ENCODE measurements around the gene IKZF1.

The IKZF1 gene

GRCh38 chr7:50356945-50357268 lies 52.4 kb downstream of the IKZF1 start:
- DNase-seq, result no peak

- no peak for DNase-seq
Observed at GRCh38 chr7:50357426-50357825, 52.9 kb downstream of the IKZF1 start.

GRCh38 chr7:50358041-50358705 lies 53.7 kb downstream of the IKZF1 start:
- DNase-seq, result peak; percentile 65

- no peak for DNase-seq
Observed at GRCh38 chr7:50358779-50359178, 54.3 kb downstream of the IKZF1 start.

GRCh38 chr7:50359258-50359994 lies 54.9 kb downstream of the IKZF1 start:
- peak; percentile 65 for DNase-seq

- DNase-seq, result peak; percentile 86
Observed at GRCh38 chr7:50359995-50360925, 55.7 kb downstream of the IKZF1 start.

- DNase-seq, result peak; percentile 56
Observed at GRCh38 chr7:50362142-50362541, 57.6 kb downstream of the IKZF1 start.

GRCh38 chr7:50362712-50363282 lies 58.3 kb downstream of the IKZF1 start:
- peak; percentile 69 for DNase-seq

GRCh38 chr7:50363327-50364060 lies 59.0 kb downstream of the IKZF1 start:
- peak; percentile 59 for DNase-seq

- DNase-seq, result no peak
Observed at GRCh38 chr7:50364645-50365044, 60.1 kb downstream of the IKZF1 start.

GRCh38 chr7:50366311-50366710 lies 61.8 kb downstream of the IKZF1 start:
- no peak for DNase-seq

- no peak for DNase-seq
Observed at GRCh38 chr7:50367100-50367499, 62.6 kb downstream of the IKZF1 start.

GRCh38 chr7:50367570-50367969 lies 63.1 kb downstream of the IKZF1 start:
- DNase-seq, result no peak

- DNase-seq, result no peak
Observed at GRCh38 chr7:50368366-50368765, 63.9 kb downstream of the IKZF1 start.

- DNase-seq, result no peak
Observed at GRCh38 chr7:50369143-50370026, 64.9 kb downstream of the IKZF1 start.

GRCh38 chr7:50370884-50371283 lies 66.4 kb downstream of the IKZF1 start:
- no peak for DNase-seq

- peak; percentile 68 for DNase-seq
Observed at GRCh38 chr7:50371551-50372021, 67.1 kb downstream of the IKZF1 start.

GRCh38 chr7:50372923-50373322 lies 68.4 kb downstream of the IKZF1 start:
- no peak for DNase-seq

- no peak for DNase-seq
Observed at GRCh38 chr7:50376056-50376820, 71.7 kb downstream of the IKZF1 start.

- DNase-seq, result no peak
Observed at GRCh38 chr7:50377356-50377755, 72.8 kb downstream of the IKZF1 start.

- no peak for DNase-seq
Observed at GRCh38 chr7:50379082-50379481, 74.6 kb downstream of the IKZF1 start.

All from activated CD8-positive, alpha-beta memory T cell treated with anti-CD3 and anti-CD28 coated beads, Interleukin-2, amount 50 U/mL, for 48 hours (primary cell).